GM21576 (cell line): Measurements from ENCODE around the gene PKNOX2.

Experiments
- ATAC-seq: cut with Tn5 transposase; IDR thresholded peaks from one replicate; pipeline ENCODE4 v1.9.1; 2021; ENCODE audit warnings: mild to moderate bottlenecking, moderate library complexity; ENCODE audit not compliant: unreplicated experiment

The PKNOX2 gene

DNA sequence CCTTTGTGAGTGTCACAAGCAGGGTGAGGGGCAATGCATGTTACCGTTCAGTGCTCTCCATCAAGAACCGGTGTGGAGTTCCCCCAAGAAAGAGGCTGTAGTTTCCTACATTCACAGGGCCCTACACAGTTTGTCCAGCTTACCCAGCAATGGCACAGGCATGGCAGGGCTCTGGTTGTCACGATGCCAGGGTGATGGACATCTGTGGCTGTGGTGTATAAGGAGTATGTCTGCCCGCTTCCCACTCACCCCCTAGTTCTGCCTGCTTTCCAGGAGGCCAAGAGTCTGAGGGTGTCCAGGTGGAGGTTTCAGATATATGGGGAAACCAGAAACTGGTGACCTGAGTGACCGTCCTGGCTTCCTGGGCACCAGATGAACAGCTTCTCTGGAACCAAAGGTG, 116.1 kb downstream of the PKNOX2 start:
- no peak for ATAC-seq

DNA sequence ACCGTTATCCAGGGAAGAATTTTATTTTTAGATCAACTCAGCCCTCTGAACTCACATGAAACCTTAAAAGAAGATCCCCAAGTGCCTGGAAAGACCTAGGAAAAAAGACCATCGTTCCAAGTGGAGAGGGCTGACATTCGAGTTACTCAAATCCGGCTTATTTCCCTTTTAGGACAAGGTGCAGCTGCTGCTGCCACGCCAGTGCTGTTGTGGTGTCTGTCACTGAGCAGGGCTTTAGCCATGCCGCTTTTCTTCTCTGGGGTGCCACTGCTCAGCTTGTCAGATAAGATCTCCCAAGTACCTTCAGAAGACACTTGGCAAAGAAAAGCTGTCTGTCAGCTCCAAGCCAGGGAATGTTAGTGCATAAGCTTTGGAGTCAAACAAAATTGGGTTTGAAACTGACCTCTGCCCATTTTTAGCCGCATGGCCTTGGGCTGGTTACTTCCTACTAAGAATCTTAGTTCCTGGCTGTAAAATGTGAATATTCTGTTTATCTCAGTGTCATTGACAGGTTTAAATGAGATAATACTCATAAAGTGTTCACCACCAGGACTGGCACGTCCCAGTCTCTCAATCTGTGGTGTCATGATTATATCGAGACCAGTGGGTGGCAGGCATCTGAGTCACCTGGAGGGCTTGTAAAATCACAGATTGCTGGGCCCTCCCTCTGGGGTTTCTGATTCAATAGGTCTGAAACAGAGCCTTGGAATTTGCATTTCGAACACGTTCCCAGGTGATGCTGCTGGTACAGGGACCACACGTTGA, 117.5 kb downstream of the PKNOX2 start:
- no peak for ATAC-seq

GRCh38 chr11:125282596-125282914, 118.0 kb downstream of the PKNOX2 start:
- no peak for ATAC-seq

DNA sequence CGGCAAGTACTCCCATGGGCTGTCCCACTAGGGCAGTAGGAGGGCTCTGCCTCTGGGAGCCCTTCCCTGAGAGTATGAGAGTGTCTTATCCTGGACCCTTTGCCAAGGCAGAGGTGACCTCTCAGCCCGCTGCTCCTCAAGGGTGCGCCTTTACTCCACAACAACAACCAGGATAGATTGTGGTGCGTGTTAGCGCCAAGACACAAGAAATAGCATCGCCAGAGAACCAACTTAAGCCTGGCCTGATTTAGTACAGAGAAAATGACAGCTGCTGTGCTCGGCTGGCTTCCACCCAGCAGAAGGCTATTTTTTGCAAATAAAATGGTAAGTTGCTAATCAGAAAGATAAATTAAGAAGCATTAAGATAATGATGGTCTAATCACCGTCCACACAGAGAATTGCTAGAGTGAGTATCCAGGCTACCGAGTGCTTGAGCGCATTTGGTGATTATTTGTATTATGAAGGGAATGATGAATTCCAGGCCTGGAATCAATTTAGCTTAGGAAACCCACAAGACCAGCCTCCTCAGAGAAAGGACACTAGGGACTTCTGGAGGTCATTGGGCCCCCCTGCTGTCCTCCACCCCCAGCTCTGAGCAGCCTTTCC, 119.8 kb downstream of the PKNOX2 start:
- no peak for ATAC-seq

- no peak for ATAC-seq
Measured at GRCh38 chr11:125285844-125286243, 121.3 kb downstream of the PKNOX2 start.

DNA sequence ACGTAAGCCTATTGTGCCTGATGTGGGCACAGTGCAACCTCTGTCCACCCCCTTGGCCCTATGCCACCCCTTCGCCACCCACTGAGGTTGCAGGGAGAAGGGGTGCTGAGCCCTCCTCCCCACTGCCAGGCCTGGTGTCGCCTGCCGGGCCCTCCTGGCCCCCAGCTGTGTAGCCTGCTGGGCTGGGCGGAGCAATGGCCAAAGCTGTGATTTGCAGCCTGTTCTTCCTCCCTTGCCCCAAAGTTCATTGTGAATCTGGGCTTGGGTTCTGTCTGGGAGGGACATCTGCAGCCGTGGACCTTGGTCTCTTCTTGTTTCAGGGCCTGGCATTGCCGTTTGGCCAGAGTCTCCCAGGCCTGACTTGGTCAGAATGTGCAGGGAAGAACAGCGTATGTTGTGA, 121.9 kb downstream of the PKNOX2 start:
- no peak for ATAC-seq

DNA sequence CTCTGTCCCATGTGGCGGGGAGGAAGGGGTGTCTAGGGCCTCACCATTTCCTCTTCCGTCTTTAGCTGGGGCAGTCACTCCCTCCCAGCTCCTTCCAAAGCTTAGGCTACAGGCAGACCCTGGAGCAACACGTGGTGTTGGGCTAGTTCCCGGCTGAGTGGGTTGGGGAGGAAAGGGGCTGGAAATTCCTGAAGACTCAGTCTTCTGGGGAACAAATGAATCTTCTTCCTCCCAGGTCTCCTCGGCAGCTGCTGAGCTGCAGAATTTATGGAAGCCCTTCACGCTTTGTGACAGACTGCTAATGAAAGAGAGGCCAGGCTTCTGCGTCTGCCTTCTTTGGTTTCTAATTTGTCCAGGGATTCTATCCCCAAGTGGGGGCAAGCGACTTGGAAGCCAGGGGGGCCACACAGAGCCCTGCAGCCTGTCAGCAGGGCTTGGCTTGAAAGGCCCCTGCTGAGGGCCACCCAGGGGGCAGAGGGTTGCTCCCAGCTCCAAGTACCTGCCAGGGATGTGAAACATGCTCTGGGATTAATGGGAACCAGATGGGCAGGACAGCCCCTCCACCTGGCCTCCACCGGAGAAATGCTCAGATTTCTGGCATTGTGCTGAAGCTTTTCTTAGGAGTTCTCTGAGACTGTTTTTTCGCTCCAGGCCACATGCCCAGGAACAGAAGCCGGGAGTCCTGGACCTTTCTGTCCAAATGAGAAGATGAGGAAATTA, 123.1 kb downstream of the PKNOX2 start:
- ATAC-seq = no peak

- ATAC-seq = no peak
Measured at GRCh38 chr11:125289419-125290098, 125.0 kb downstream of the PKNOX2 start.

- no peak for ATAC-seq
Measured at GRCh38 chr11:125290263-125290662, 125.7 kb downstream of the PKNOX2 start.

DNA sequence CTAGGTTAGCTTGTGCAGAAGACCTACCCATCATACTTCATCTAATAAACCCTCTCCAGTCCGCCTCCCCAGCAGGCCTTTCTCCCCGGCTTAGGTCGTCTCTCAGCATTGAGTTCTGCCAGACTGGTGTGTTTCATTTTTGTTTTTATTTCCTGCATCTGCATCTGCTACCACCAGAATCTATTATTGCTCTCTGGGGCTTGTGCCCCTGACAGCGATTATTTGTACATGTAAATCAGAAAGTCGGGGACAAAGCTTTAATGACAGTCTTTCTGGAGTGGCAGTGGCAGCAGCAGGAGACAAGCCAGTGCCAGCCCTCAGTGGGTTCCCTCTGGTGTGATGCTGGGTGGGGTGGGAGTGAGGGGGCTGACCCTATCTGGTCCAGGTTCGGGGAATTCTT, 127.5 kb downstream of the PKNOX2 start:
- no peak for ATAC-seq

- no peak for ATAC-seq
Measured at GRCh38 chr11:125293596-125293995, 129.0 kb downstream of the PKNOX2 start.

DNA sequence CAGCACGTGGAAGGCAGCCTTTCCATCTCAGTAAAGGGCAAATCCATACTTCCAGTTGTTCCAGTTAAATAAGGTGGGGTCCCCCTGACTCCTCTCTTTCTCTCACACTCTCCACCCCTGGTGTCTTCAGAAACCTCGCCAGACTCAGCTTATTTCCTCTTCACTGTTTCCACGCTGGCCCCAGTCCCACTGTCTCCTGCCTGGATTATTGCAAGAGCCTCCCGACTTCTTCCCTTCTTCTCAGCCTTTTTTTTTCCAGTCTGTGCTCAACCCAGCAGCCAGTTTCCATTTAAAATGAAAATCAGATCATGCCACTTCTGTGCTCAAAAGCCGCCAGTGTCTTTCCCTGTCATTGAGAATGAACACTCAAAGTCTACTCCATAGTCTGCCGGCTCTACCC, 131.4 kb downstream of the PKNOX2 start:
- ATAC-seq = no peak

DNA sequence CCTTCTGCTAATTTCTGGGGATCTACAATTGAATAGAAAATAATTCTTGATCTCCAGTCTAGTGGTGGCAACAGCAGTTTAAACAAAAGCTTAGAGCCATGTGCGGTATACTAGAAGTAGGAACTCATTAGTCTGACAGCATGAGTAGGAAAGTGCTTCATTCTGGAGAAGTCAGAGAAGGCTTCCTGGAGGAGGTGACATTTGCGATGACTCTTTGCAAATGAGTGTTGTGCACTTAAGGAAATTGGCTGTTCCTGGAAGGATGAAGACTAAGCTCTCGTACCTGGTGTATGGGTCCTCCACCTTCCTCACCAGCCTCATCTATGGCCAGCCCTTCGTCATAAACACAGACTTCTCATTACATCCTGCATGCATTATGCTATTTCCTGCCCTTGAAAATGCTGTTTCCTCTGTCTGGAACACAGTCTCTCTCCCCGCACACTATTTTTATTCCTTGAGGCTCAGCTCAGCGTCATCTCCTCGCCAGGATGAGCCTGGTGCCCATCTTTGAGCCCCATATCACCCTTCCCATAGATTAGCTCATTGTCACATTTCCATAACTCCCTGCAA, 132.9 kb downstream of the PKNOX2 start:
- ATAC-seq = no peak

GRCh38 chr11:125299061-125299615, 134.6 kb downstream of the PKNOX2 start:
- ATAC-seq = no peak

GRCh38 chr11:125299821-125300220, 135.3 kb downstream of the PKNOX2 start:
- ATAC-seq = no peak

GRCh38 chr11:125300791-125301218, 136.3 kb downstream of the PKNOX2 start:
- no peak for ATAC-seq

GRCh38 chr11:125301346-125301745, 136.8 kb downstream of the PKNOX2 start:
- no peak for ATAC-seq

- no peak for ATAC-seq
Measured at GRCh38 chr11:125303186-125303585, 138.6 kb downstream of the PKNOX2 start.

GRCh38 chr11:125303694-125304093, 139.1 kb downstream of the PKNOX2 start:
- ATAC-seq = no peak

DNA sequence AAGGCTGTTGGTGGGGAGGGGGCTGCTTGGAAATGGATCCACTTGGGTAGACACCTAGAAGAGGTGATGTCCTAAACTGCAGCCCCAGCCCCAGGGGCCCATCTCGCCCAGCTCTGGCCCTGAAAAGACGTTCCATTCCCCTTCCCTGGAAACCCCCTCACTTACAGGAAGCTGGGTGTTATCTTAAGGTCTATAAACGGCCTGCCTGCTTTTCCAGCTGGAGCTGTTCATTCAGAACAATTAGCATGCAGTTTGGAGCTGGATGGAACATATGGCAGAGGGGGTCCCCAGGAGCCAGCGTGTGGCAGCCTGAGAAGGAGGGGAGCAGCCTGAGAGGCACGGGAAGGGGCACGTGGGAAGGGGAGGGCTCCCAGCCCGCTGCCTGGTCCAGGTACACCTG, 139.6 kb downstream of the PKNOX2 start:
- no peak for ATAC-seq

DNA sequence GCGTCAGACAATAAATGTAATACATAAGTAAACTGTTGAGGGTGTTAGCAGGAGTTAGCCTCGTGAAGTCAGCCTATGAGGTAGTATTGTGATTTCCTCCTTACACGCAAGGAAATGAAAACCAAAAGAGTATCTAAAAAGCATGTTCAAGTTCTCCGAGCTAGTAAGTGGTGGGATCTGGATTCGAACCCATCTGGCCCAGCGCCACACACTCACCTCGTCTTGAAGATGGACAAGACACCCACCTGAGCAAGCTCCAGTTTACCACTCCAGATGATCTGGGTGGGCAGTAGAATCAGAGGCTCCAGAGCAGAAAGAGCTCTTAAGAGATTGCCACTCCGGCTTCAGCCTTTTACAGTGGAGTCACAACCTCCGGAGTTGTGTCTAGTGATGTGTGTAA, 140.3 kb downstream of the PKNOX2 start:
- no peak for ATAC-seq
